Airway epithelial cell (primary cell): ENCODE measurements around the gene GLB1L. TPM values are rescaled to one million over a fixed set of nuclear protein-coding genes. Genes with fewer than 3 reads are reported as not detected.

ENCODE experiments used
- total RNA-seq: library from RNA; depleted of rRNA; stranded (reverse); fragments of >200 nt; gene quantifications from 2 replicates; pipeline ENCODE4 v1.2.3, GENCODE V29; 2015

The GLB1L gene
- 5.9 and 7.4 TPM in 2 replicates for total RNA-seq

GRCh38 chr2:219245148-219245898 is at the start of gene GLB1L, which contains the start of gene STK16:
Gene GLB1L (minus strand): TSS chr2:219245444. CDS start chr2:219243573, 1,871 bp downstream.
Gene STK16 (plus strand): TSS chr2:219245479. CDS start chr2:219246000, 521 bp downstream.

DNA sequence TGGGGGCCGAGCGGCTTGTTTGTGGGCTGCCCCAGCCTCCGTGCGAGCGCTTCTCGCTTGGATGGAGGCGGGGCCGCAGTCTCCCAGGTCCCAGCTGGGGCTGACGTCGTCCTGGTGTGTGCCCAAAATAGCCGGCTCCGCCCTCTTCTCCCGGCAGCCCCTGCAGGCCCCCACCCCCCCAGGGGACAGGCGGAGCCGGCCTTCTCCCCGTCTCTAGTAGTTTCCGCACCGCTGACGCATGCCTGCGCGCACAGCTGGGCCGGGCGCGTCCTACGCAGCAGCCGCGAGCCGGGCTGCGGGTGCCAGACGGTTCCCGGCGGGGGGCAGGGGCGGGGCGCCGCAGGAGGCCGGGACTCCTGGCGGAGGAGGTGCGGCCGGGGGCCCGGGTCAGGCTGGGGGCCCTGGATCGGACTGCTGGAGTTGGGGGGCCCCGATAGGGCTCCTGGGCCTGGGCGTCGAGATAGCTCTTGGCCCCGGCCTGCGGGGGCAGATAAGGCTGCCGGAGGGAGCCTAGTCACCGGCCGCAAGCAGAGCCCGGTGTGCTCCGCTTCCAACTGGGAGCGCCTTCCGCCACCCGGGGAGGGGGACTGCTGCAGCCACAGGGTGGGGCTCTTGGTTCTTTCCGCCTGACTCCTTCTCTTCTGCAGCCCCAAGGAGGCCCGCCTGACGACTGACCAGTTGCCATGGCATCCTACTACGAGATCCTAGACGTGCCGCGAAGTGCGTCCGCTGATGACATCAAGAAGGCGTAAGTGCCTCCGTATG is 34.1 kb upstream of the GLB1L start, which contains the start of gene DNAJB2:
Gene DNAJB2, plus strand, starts transcription at position 216 of the 765 bp plus-strand sequence. Its CDS starts 468 bp downstream, at position 684.

GRCh38 chr2:219253753-219254589 is 8.7 kb upstream of the GLB1L start, which contains the start of gene TUBA4A:
Gene TUBA4A (minus strand): TSS chr2:219253918. CDS start chr2:219253858, 60 bp downstream.

GRCh38 chr2:219252900-219253752 is 7.9 kb upstream of the GLB1L start, which contains the start of gene TUBA4B:
Gene TUBA4B (plus strand): TSS chr2:219253243. CDS start chr2:219253408, 165 bp downstream.

GRCh38 chr2:219229305-219230058 is 15.8 kb downstream of the GLB1L start, which contains the start of the genes ANKZF1 and ATG9A:
Gene ANKZF1 (plus strand): TSS chr2:219229806. CDS start chr2:219230258, 452 bp downstream.
Gene ATG9A (minus strand): TSS chr2:219229636. CDS start chr2:219228024, 1,612 bp downstream.

DNA sequence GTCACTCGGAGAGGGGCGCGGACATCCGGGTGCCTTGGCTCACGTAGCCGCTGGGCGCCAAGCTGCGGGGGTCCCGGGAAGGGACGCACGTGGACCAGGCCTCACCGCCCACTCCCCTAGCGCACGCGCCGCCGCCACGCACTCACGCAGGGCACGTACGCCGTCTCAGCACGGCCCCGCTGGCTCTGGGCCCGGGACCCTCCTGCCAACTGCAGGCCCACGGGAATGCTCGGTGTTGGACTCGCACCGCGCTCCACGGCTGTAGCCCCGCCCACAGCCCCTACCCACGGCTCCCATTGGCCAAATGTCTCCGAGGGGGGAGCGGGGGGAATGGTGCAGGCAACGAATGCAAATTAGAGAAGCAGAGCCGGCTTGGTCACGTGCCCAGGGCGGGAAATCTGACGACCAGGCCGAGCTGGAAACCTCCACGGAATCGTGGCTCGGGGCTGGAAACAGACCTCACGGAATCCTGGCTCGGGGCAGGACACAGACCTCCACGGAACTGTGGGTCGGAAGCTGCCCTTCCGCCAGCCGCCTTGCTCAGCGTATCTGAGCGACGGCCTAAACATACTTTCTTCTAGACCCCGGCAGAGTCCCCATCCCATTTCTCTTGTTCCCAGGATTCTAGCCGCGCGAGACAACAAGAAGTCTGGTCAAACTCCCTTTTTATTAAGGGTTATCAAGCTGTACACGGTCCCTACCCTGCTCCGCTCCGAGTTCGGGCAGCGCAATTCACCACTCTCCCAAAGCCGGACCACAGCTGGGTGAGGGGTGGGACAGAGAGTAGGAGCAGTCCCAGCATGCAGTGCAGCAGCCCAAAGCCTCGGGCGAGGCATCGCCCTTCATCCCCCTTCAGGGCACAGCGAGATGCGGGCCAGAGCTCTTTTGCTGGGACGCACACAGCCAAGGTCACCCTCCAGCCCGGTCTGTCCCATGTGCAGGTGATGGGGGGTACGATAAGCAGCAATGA is 26.2 kb downstream of the GLB1L start, which contains the start of gene ABCB6:
Gene ABCB6, minus strand, starts transcription at position 227 of the 970 bp plus-strand sequence. CDS start 285 bp downstream, outside the sequence.

GRCh38 chr2:219206328-219207133 is 38.7 kb downstream of the GLB1L start, which contains the start of gene ZFAND2B:
Gene ZFAND2B (plus strand): TSS chr2:219206782. CDS start chr2:219206988, 206 bp downstream.

Other genes starting within 250 kb of the GLB1L start
- gene CFAP65, start 203.9 kb downstream of the GLB1L start, total RNA-seq: not detected in 2 replicates
- gene IHH, start 184.5 kb downstream of the GLB1L start, total RNA-seq: not detected in 2 replicates
- 12.4 and 12.6 TPM in 2 replicates for gene NHEJ1, start 84.6 kb downstream of the GLB1L start, total RNA-seq
- gene SLC23A3, start 75.4 kb downstream of the GLB1L start, total RNA-seq: 0.21 and 0.28 TPM in 2 replicates
- gene CNPPD1, start 68.5 kb downstream of the GLB1L start, total RNA-seq: 42.9 and 50.6 TPM in 2 replicates
- gene RETREG2, start 67.2 kb downstream of the GLB1L start, total RNA-seq: 34.1 and 43.3 TPM in 2 replicates
- 23.5 and 31.5 TPM in 2 replicates for gene ZFAND2B, start 38.7 kb downstream of the GLB1L start, total RNA-seq
- 23.6 and 25.6 TPM in 2 replicates for gene ABCB6, start 26.5 kb downstream of the GLB1L start, total RNA-seq
- gene ATG9A, start 15.8 kb downstream of the GLB1L start, total RNA-seq: 38.8 and 51.2 TPM in 2 replicates
- gene ANKZF1, start 15.6 kb downstream of the GLB1L start, total RNA-seq: 22.5 and 24.5 TPM in 2 replicates
- gene STK16, start within 50 bp of the GLB1L start, total RNA-seq: 9.9 and 10.2 TPM in 2 replicates
- gene TUBA4B, start 7.8 kb upstream of the GLB1L start, total RNA-seq: not detected in 2 replicates
- 330 and 647 TPM in 2 replicates for gene TUBA4A, start 8.5 kb upstream of the GLB1L start, total RNA-seq
- gene DNAJB2, start 33.9 kb upstream of the GLB1L start, total RNA-seq: 42.6 and 50.6 TPM in 2 replicates
- gene PTPRN, start 64.0 kb upstream of the GLB1L start, total RNA-seq: 0.49 TPM in 1 of 2 replicates, not detected in the other
- not detected in 2 replicates for gene RESP18, start 87.3 kb upstream of the GLB1L start, total RNA-seq
- gene DNPEP, start 142.5 kb upstream of the GLB1L start, total RNA-seq: 35.7 and 41.8 TPM in 2 replicates
- not detected in 2 replicates for gene DES, start 172.9 kb upstream of the GLB1L start, total RNA-seq
- 7.5 and 9.0 TPM in 2 replicates for gene SPEG, start 189.4 kb upstream of the GLB1L start, total RNA-seq